Lower leg skin (tissue), 3 donors: ENCODE data around the gene CAMKMT.

ENCODE experiments used
- POLR2A ChIP-seq, 2 donors: fragments of 450-650 bp; IDR thresholded peaks; one replicate each; pipeline ENCODE4 v1.6.1; 2016 to 2017; ENCODE audit warnings: antibody characterized with exemption in 2 of 2, mild to moderate bottlenecking in 1 of 2, moderate library complexity in 1 of 2
- TF ChIP-seq, protein P1 (sequence below), 3 donors: fragments of 450-650 bp; IDR thresholded peaks; one replicate each; pipeline ENCODE4 v1.5.1; 2016; ENCODE audit warnings: antibody characterized with exemption in 3 of 3, mild to moderate bottlenecking in 3 of 3, moderate library complexity in 2 of 3

DNA sequence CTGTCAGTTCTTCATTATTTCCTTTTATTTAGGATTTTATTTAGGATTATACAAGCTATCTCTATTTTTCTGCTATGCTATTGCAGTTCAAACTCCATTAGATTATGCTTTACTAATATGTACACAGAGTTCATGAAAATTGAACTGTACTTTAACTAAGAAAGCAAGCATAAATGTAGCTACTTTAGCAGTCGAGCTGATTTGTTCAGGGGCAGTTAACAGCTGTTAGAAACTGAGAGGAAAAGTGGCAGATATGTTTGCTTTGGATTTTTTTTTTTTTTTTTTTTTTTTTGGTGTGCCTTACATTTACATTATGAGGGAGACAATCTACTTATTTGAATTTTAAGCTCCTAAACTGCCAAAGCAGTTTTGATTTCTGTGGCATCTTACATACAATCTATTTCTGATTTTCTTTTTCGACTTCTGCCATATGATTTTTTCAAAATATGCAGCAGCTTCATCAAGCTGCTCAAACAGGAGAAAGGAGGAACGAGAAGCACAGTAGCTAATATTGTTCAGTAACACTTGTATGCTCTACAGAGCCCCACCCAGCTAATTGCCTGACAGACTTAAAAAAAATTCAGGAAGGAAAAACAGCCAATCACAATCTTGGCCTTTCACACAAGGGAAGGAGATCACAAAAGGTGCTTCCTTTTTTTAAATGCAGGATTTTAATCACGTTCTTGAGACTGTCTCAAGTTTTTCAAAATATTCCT is 346.4 kb downstream of the CAMKMT start:
- TF ChIP-seq, protein P1, sequence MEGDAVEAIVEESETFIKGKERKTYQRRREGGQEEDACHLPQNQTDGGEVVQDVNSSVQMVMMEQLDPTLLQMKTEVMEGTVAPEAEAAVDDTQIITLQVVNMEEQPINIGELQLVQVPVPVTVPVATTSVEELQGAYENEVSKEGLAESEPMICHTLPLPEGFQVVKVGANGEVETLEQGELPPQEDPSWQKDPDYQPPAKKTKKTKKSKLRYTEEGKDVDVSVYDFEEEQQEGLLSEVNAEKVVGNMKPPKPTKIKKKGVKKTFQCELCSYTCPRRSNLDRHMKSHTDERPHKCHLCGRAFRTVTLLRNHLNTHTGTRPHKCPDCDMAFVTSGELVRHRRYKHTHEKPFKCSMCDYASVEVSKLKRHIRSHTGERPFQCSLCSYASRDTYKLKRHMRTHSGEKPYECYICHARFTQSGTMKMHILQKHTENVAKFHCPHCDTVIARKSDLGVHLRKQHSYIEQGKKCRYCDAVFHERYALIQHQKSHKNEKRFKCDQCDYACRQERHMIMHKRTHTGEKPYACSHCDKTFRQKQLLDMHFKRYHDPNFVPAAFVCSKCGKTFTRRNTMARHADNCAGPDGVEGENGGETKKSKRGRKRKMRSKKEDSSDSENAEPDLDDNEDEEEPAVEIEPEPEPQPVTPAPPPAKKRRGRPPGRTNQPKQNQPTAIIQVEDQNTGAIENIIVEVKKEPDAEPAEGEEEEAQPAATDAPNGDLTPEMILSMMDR (IDR thresholded peaks at IDR 0.05) = no peak
- TF ChIP-seq POLR2A (IDR thresholded peaks at IDR 0.05) = no peak
